Measurements from ENCODE around the gene IRF2BP2.

The IRF2BP2 gene

GRCh38 chr1:234632225-234632624, 22.2 kb upstream of the IRF2BP2 start:
- Histone ChIP-seq H3K79me2 (ENCODE audit: control insufficient read depth, insufficient read depth, low read length) (no peaks in the 10 kb centered on the region), H3K27ac (ENCODE audit: low read depth, low read length) (no peak overlapping the region), H3K4me3 (ENCODE audit: low read length) (no peak overlapping the region)

GRCh38 chr1:234631721-234632125, 21.7 kb upstream of the IRF2BP2 start:
- no peak overlapping the region for H3K56ac ChIP-seq (ENCODE audit: low read length)
- H3K18ac ChIP-seq (ENCODE audit: low read length) = no peak overlapping the region
- no peaks in the 10 kb centered on the region for H3K4me1 ChIP-seq (ENCODE audit: control insufficient read depth, low read depth, low read length)
- peak; percentile 90 for DNase-seq
- no peaks in the 10 kb centered on the region for H3K27me3 ChIP-seq (ENCODE audit: insufficient read depth, low read length, poor library complexity)
- no peak overlapping the region for H3K23ac ChIP-seq (ENCODE audit: low read length)
- H3K36me3 ChIP-seq (ENCODE audit: control insufficient read depth, insufficient read depth, low read length) = no peaks in the 10 kb centered on the region
- H4K5ac ChIP-seq (ENCODE audit: low read length) = no peak overlapping the region
- no peak overlapping the region for H2BK15ac ChIP-seq (replicated peaks; ENCODE audit: low read depth)
- no peak overlapping the region for H4K8ac ChIP-seq (ENCODE audit: low read depth, low read length)
- H2BK120ac ChIP-seq (ENCODE audit: low read depth, low read length) = no peak overlapping the region
- no peak overlapping the region for H3K27ac ChIP-seq (ENCODE audit: low read depth, low read length)
- no peak overlapping the region for H3K4me2 ChIP-seq (ENCODE audit: low read length)
- no peak overlapping the region for H3K4ac ChIP-seq (ENCODE audit: low read depth, low read length)
- H3K79me2 ChIP-seq (ENCODE audit: control insufficient read depth, insufficient read depth, low read length) = no peaks in the 10 kb centered on the region
- no CpG with 5 or more reads among the region's 1 CpG for WGBS (ENCODE audit: extremely low coverage, insufficient coverage, low lambda C conversion rate)
- no peak overlapping the region for H2BK5ac ChIP-seq (ENCODE audit: low read length)
- no peak overlapping the region for H3K4me3 ChIP-seq (ENCODE audit: low read length)
- H3K9ac ChIP-seq (ENCODE audit: low read length) = no peak overlapping the region
- H3K79me1 ChIP-seq (ENCODE audit: low read length) = no peaks in the 10 kb centered on the region
- H2AK5ac ChIP-seq (ENCODE audit: low read length) = no peak overlapping the region

More at GRCh38 chr1:234632225-234632624, 22.2 kb upstream of the IRF2BP2 start:
- no peak overlapping the region for H3K23ac ChIP-seq (ENCODE audit: low read length)
- no peak overlapping the region for H3K9ac ChIP-seq (ENCODE audit: low read length)
- H3K4ac ChIP-seq (ENCODE audit: low read depth, low read length) = no peak overlapping the region
- H3K18ac ChIP-seq (ENCODE audit: low read length) = no peak overlapping the region
- H2BK120ac ChIP-seq (ENCODE audit: low read depth, low read length) = no peak overlapping the region
- H2AK5ac ChIP-seq (ENCODE audit: low read length) = no peak overlapping the region
- H4K8ac ChIP-seq (ENCODE audit: low read depth, low read length) = no peak overlapping the region
- H3K4me1 ChIP-seq (ENCODE audit: control insufficient read depth, low read depth, low read length) = no peaks in the 10 kb centered on the region
- no peaks in the 10 kb centered on the region for H3K27me3 ChIP-seq (ENCODE audit: insufficient read depth, low read length, poor library complexity)
- H3K56ac ChIP-seq (ENCODE audit: low read length) = no peak overlapping the region
- no peak overlapping the region for H3K4me2 ChIP-seq (ENCODE audit: low read length)
- no peaks in the 10 kb centered on the region for H3K36me3 ChIP-seq (ENCODE audit: control insufficient read depth, insufficient read depth, low read length)
- no peaks in the 10 kb centered on the region for H3K79me1 ChIP-seq (ENCODE audit: low read length)
- no peak for DNase-seq
- no peak overlapping the region for H2BK15ac ChIP-seq (replicated peaks; ENCODE audit: low read depth)
- H2BK5ac ChIP-seq (ENCODE audit: low read length) = no peak overlapping the region
- H4K5ac ChIP-seq (ENCODE audit: low read length) = no peak overlapping the region

- Histone ChIP-seq H3K79me1 (ENCODE audit: low read length) (no peaks in the 10 kb centered on the region), H3K36me3 (ENCODE audit: control insufficient read depth, insufficient read depth, low read length) (no peaks in the 10 kb centered on the region), H3K4ac (ENCODE audit: low read depth, low read length) (no peak overlapping the region), H3K27me3 (ENCODE audit: insufficient read depth, low read length, poor library complexity) (no peaks in the 10 kb centered on the region), H2AK5ac (ENCODE audit: low read length) (no peak overlapping the region), H3K79me2 (ENCODE audit: control insufficient read depth, insufficient read depth, low read length) (no peaks in the 10 kb centered on the region), H3K18ac (ENCODE audit: low read length) (no peak overlapping the region), H4K8ac (ENCODE audit: low read depth, low read length) (no peak overlapping the region), H2BK15ac (replicated peaks; ENCODE audit: low read depth) (no peak overlapping the region), H2BK120ac (ENCODE audit: low read depth, low read length) (no peak overlapping the region), H3K4me2 (ENCODE audit: low read length) (no peak overlapping the region), H3K23ac (ENCODE audit: low read length) (no peak overlapping the region), H4K5ac (ENCODE audit: low read length) (no peak overlapping the region), H2BK5ac (ENCODE audit: low read length) (no peak overlapping the region), H3K4me1 (ENCODE audit: control insufficient read depth, low read depth, low read length) (no peaks in the 10 kb centered on the region), H3K4me3 (ENCODE audit: low read length) (no peak overlapping the region), H3K56ac (ENCODE audit: low read length) (no peak overlapping the region), H3K27ac (ENCODE audit: low read depth, low read length) (no peak overlapping the region), H3K9ac (ENCODE audit: low read length) (no peak overlapping the region)
- no CpG with 5 or more reads among the region's 4 CpGs for WGBS (ENCODE audit: extremely low coverage, insufficient coverage, low lambda C conversion rate)
- DNase-seq = no peak
Measured at GRCh38 chr1:234629026-234629425, 19.0 kb upstream of the IRF2BP2 start.

GRCh38 chr1:234628089-234628488, 18.1 kb upstream of the IRF2BP2 start:
- no peaks in the 10 kb centered on the region for H3K27me3 ChIP-seq (ENCODE audit: insufficient read depth, low read length, poor library complexity)
- no peak overlapping the region for H4K8ac ChIP-seq (ENCODE audit: low read depth, low read length)
- H3K23ac ChIP-seq (ENCODE audit: low read length) = no peak overlapping the region
- no peaks in the 10 kb centered on the region for H3K36me3 ChIP-seq (ENCODE audit: control insufficient read depth, insufficient read depth, low read length)
- no peak overlapping the region for H3K56ac ChIP-seq (ENCODE audit: low read length)
- no peak overlapping the region for H2BK120ac ChIP-seq (ENCODE audit: low read depth, low read length)
- no CpG with 5 or more reads among the region's 5 CpGs for WGBS (ENCODE audit: extremely low coverage, insufficient coverage, low lambda C conversion rate)
- no peak overlapping the region for H3K4ac ChIP-seq (ENCODE audit: low read depth, low read length)
- H3K4me3 ChIP-seq (ENCODE audit: low read length) = no peak overlapping the region
- H2AK5ac ChIP-seq (ENCODE audit: low read length) = no peak overlapping the region
- H4K5ac ChIP-seq (ENCODE audit: low read length) = no peak overlapping the region
- no peaks in the 10 kb centered on the region for H3K4me1 ChIP-seq (ENCODE audit: control insufficient read depth, low read depth, low read length)
- no peak for DNase-seq
- no peak overlapping the region for H3K4me2 ChIP-seq (ENCODE audit: low read length)
- no peak overlapping the region for H3K18ac ChIP-seq (ENCODE audit: low read length)
- H3K79me1 ChIP-seq (ENCODE audit: low read length) = no peaks in the 10 kb centered on the region
- no peak overlapping the region for H3K27ac ChIP-seq (ENCODE audit: low read depth, low read length)
- no peak overlapping the region for H3K9ac ChIP-seq (ENCODE audit: low read length)
- H2BK5ac ChIP-seq (ENCODE audit: low read length) = no peak overlapping the region
- H2BK15ac ChIP-seq (replicated peaks; ENCODE audit: low read depth) = no peak overlapping the region
- H3K79me2 ChIP-seq (ENCODE audit: control insufficient read depth, insufficient read depth, low read length) = no peaks in the 10 kb centered on the region

GRCh38 chr1:234627009-234627950, 17.3 kb upstream of the IRF2BP2 start:
- no peak overlapping the region for H3K27ac ChIP-seq (ENCODE audit: low read depth, low read length)

GRCh38 chr1:234626391-234626790, 16.4 kb upstream of the IRF2BP2 start:
- no peak overlapping the region for H2AK5ac ChIP-seq (ENCODE audit: low read length)
- H3K4me3 ChIP-seq (ENCODE audit: low read length) = no peak overlapping the region
- H3K23ac ChIP-seq (ENCODE audit: low read length) = no peak overlapping the region
- H3K27ac ChIP-seq (ENCODE audit: low read depth, low read length) = no peak overlapping the region
- H4K5ac ChIP-seq (ENCODE audit: low read length) = no peak overlapping the region
- H2BK120ac ChIP-seq (ENCODE audit: low read depth, low read length) = no peak overlapping the region
- no peak overlapping the region for H3K4ac ChIP-seq (ENCODE audit: low read depth, low read length)
- DNase-seq = no peak
- H4K8ac ChIP-seq (ENCODE audit: low read depth, low read length) = no peak overlapping the region
- H2BK5ac ChIP-seq (ENCODE audit: low read length) = no peak overlapping the region
- no peak overlapping the region for H3K4me2 ChIP-seq (ENCODE audit: low read length)
- H2BK15ac ChIP-seq (replicated peaks; ENCODE audit: low read depth) = no peak overlapping the region
- no peak overlapping the region for H3K18ac ChIP-seq (ENCODE audit: low read length)
- H3K27me3 ChIP-seq (ENCODE audit: insufficient read depth, low read length, poor library complexity) = no peaks in the 10 kb centered on the region
- no peaks in the 10 kb centered on the region for H3K79me1 ChIP-seq (ENCODE audit: low read length)
- H3K4me1 ChIP-seq (ENCODE audit: control insufficient read depth, low read depth, low read length) = no peaks in the 10 kb centered on the region
- H3K9ac ChIP-seq (ENCODE audit: low read length) = no peak overlapping the region
- H3K79me2 ChIP-seq (ENCODE audit: control insufficient read depth, insufficient read depth, low read length) = no peaks in the 10 kb centered on the region
- no peaks in the 10 kb centered on the region for H3K36me3 ChIP-seq (ENCODE audit: control insufficient read depth, insufficient read depth, low read length)
- no peak overlapping the region for H3K56ac ChIP-seq (ENCODE audit: low read length)
- no CpG with 5 or more reads among the region's 6 CpGs for WGBS (ENCODE audit: extremely low coverage, insufficient coverage, low lambda C conversion rate)

More at GRCh38 chr1:234627009-234627950, 17.3 kb upstream of the IRF2BP2 start:
- WGBS (ENCODE audit: extremely low coverage, insufficient coverage, low lambda C conversion rate) = no CpG with 5 or more reads among the region's 11 CpGs
- Histone ChIP-seq H2BK5ac (ENCODE audit: low read length) (no peak overlapping the region), H3K18ac (ENCODE audit: low read length) (no peak overlapping the region), H3K4ac (ENCODE audit: low read depth, low read length) (no peak overlapping the region), H3K9ac (ENCODE audit: low read length) (no peak overlapping the region), H2BK120ac (ENCODE audit: low read depth, low read length) (no peak overlapping the region), H2BK15ac (replicated peaks; ENCODE audit: low read depth) (no peak overlapping the region), H2AK5ac (ENCODE audit: low read length) (no peak overlapping the region), H3K27me3 (ENCODE audit: insufficient read depth, low read length, poor library complexity) (no peaks in the 10 kb centered on the region), H3K4me3 (ENCODE audit: low read length) (no peak overlapping the region), H3K4me2 (ENCODE audit: low read length) (no peak overlapping the region), H3K4me1 (ENCODE audit: control insufficient read depth, low read depth, low read length) (no peaks in the 10 kb centered on the region), H3K23ac (ENCODE audit: low read length) (no peak overlapping the region), H3K79me2 (ENCODE audit: control insufficient read depth, insufficient read depth, low read length) (no peaks in the 10 kb centered on the region), H3K36me3 (ENCODE audit: control insufficient read depth, insufficient read depth, low read length) (no peaks in the 10 kb centered on the region), H3K56ac (ENCODE audit: low read length) (no peak overlapping the region), H3K79me1 (ENCODE audit: low read length) (no peaks in the 10 kb centered on the region), H4K5ac (ENCODE audit: low read length) (no peak overlapping the region), H4K8ac (ENCODE audit: low read depth, low read length) (no peak overlapping the region)
- DNase-seq = no peak
